Esophagus squamous epithelium (tissue), 4 donors: ENCODE results near the gene VWA8.

Source experiments
- CTCF ChIP-seq, 6 experiments: fragments of 450-650 bp in 4 of 6; fragments of 200-600 bp in 2 of 6; sonication (generic) in 2 of 6; IDR thresholded peaks; one replicate each; pipeline ENCODE4 v1.5.1; 2016 to 2019; ENCODE audit warnings: antibody characterized with exemption in 6 of 6, mild to moderate bottlenecking in 4 of 6, moderate library complexity in 4 of 6
- POLR2A ChIP-seq, 4 donors: fragments of 450-650 bp; IDR thresholded peaks; one replicate each; pipeline ENCODE4 v1.6.1; 2017; ENCODE audit warnings: antibody characterized with exemption in 4 of 4, mild to moderate bottlenecking in 4 of 4, moderate library complexity in 3 of 4

- TF ChIP-seq CTCF (IDR thresholded peaks at IDR 0.05): no peak
- TF ChIP-seq POLR2A (IDR thresholded peaks at IDR 0.05): no peak
These were observed 432.9 kb downstream of the VWA8 start for GRCh38 chr13:41528021-41528420.
